Suppressor macrophage (primary cell): ENCODE results near the gene GAS5.

ENCODE experiments used
- DNase-seq, 4 experiments: peaks; one replicate each; pipeline ENCODE4 v3.0.0-alpha.2; 2020 to 2022

Gene GAS5

DNA sequence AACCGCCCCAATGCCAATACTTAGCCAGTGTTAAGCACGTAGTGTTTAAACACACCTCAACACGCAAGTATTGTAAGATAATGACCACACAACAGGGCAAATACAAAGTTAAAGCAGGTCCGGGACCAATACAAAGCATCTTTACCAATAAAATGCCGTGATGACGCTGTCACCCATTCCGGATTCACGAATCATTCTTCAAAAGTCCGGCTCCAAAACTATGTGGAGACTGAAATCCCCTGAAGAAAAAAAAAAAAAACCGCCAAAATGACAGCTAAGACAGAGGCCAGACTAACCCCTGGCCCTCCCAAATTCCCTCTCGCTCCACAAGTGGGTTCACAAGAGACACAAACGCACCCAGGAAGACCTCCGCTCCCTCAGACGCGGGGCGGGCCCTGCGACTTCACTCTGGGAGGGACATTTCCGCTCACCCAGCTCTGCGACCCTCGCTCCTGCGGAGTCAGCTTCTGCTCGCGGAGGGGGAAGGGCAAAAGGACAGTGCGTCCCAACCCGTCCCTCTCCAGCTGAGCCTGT is 43.9 kb downstream of the GAS5 start:
- no peak for DNase-seq

DNA sequence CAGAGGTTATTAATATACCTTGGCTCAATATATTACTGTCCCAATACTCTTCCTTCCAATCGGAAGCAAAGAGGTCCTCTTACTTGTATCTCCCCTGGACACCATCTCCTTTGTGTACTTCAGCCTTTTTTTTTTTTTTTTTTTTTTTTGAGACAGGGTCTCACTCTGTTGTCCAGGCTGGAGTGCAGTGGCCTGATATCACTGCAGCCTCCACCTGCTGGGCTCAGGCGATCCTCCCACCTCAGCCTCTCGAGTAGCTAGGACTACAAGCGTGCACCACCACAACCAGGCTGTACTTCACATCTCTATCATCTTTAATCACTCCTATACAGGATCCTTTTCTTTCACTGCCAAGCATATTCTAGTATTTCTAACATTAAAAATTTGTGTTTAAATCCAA is 46.1 kb downstream of the GAS5 start:
- no peak for DNase-seq

DNA sequence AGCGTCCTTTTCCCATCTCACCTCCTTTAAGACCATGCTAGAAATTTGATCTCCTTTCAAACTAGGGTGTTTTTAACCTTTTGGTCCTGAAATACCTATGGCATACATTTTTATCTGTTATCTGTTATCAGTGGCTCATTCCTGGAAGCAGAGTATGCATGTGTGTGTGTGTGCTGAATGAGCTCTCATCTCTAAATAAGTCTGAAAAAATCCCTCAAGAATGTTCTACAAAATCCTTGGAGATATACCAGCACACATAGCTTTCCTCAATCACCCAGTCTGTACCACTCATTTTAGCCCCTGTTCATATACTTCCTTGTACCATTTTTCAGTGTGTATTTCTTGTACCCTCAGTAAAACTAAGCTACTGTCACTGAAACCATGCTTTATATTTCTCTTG is 49.3 kb downstream of the GAS5 start:
- no peak for DNase-seq
